ENCODE measurements around the gene HTR7.
"Not testable (repeated sequence)": the region's sequence is repeated elsewhere in the genome, so short reads cannot be mapped to it uniquely, and the experiment has no call there.

Gene HTR7

GRCh38 chr10:90857635-90858460 is at the start of gene HTR7:
HTR7 (minus strand) TSS chr10:90858039; CDS start chr10:90857671, 368 bp downstream.
- DNase-seq = peak; percentile 17

GRCh38 chr10:90906596-90906995 is 48.8 kb upstream of the HTR7 start:
- no peak for DNase-seq

GRCh38 chr10:90905925-90906324 is 48.1 kb upstream of the HTR7 start:
- DNase-seq = no peak

GRCh38 chr10:90896916-90897315 is 39.1 kb upstream of the HTR7 start:
- DNase-seq = not testable (repeated sequence)

- no peak for DNase-seq
Observed at GRCh38 chr10:90893190-90893589, 35.4 kb upstream of the HTR7 start.

- no peak for DNase-seq
Observed at GRCh38 chr10:90890347-90890746, 32.5 kb upstream of the HTR7 start.

GRCh38 chr10:90889636-90890035 is 31.8 kb upstream of the HTR7 start:
- no peak for DNase-seq

- no peak for DNase-seq
Observed at GRCh38 chr10:90888387-90888786, 30.5 kb upstream of the HTR7 start.

- DNase-seq = no peak
Observed at GRCh38 chr10:90887555-90887954, 29.7 kb upstream of the HTR7 start.

GRCh38 chr10:90885176-90885575 is 27.3 kb upstream of the HTR7 start:
- DNase-seq = no peak

GRCh38 chr10:90884431-90884830 is 26.6 kb upstream of the HTR7 start:
- no peak for DNase-seq

- DNase-seq = not testable (repeated sequence)
Observed at GRCh38 chr10:90880059-90880719, 22.4 kb upstream of the HTR7 start.

- DNase-seq = no peak
Observed at GRCh38 chr10:90879062-90879461, 21.2 kb upstream of the HTR7 start.

GRCh38 chr10:90872648-90873020 is 14.8 kb upstream of the HTR7 start:
- no peak for DNase-seq

- DNase-seq = peak; percentile 21
Observed at GRCh38 chr10:90871766-90872647, 14.2 kb upstream of the HTR7 start, which contains the start of gene RPP30. RPP30 (plus strand) TSS chr10:90871974; CDS start chr10:90871987, 13 bp downstream.

GRCh38 chr10:90871279-90871765 is 13.5 kb upstream of the HTR7 start:
- no peak for DNase-seq

GRCh38 chr10:90866050-90866598 is 8.3 kb upstream of the HTR7 start:
- DNase-seq = no peak

- DNase-seq = no peak
Observed at GRCh38 chr10:90865401-90865800, 7.6 kb upstream of the HTR7 start.

- DNase-seq = no peak
Observed at GRCh38 chr10:90862908-90863514, 5.2 kb upstream of the HTR7 start.

GRCh38 chr10:90860790-90861189 is 3.0 kb upstream of the HTR7 start:
- no peak for DNase-seq

GRCh38 chr10:90859321-90859751 is 1.5 kb upstream of the HTR7 start:
- no peak for DNase-seq

GRCh38 chr10:90858461-90858968 is 676 bp upstream of the HTR7 start:
- no peak for DNase-seq

All from GOT3 (cell line).